Ascending aorta (tissue), 2 donors: ENCODE results near the gene KNDC1. TPM values are rescaled to one million over a fixed set of nuclear protein-coding genes. Genes with fewer than 3 reads are reported as not detected.

Experiments
- DNase-seq, 2 donors: peaks; one replicate each; pipeline ENCODE4 v3.0.0-alpha.2; 2019; ENCODE audit warnings: low spot score in 2 of 2
- H3K27ac ChIP-seq, 2 donors: fragments of 200-600 bp; sonication (generic); one replicate each; pipeline ENCODE4 v1.5.1; 2016 to 2017; ENCODE audit warnings: mild to moderate bottlenecking in 1 of 2
- H3K27me3 ChIP-seq: fragments of 200-600 bp; sonication (generic); one replicate; pipeline ENCODE4 v1.5.1; 2017
- H3K36me3 ChIP-seq, 2 donors: fragments of 200-600 bp; sonication (generic); one replicate each; pipeline ENCODE4 v1.5.1; 2016
- H3K4me1 ChIP-seq, 2 donors: fragments of 200-600 bp; sonication (generic); one replicate each; pipeline ENCODE4 v1.5.1; 2016 to 2017; ENCODE audit warnings: mild to moderate bottlenecking in 1 of 2
- H3K4me3 ChIP-seq, 2 donors: fragments of 200-600 bp; sonication (generic); one replicate each; pipeline ENCODE4 v1.5.1; 2016 to 2017; ENCODE audit warnings: mild to moderate bottlenecking in 1 of 2
- H3K9me3 ChIP-seq, 2 donors: fragments of 200-600 bp; sonication (generic); one replicate each; pipeline ENCODE4 v1.5.1; 2016
- intact Hi-C: fragments of 100-400 bp; cut with DNase I; formaldehyde crosslinking; loops from one replicate; pipeline ENCODE4 v1.15.1; 2023
- total RNA-seq: library from RNA; depleted of rRNA; stranded (reverse); fragments of >200 nt; gene quantifications from one replicate; pipeline ENCODE4 v1.1.0, GENCODE V29; 2016
- TF ChIP-seq, protein P1 (sequence below), 3 experiments: fragments of 200-600 bp in 2 of 3; fragments of 450-650 bp in 1 of 3; sonication (generic) in 2 of 3; IDR thresholded peaks; one replicate each; pipeline ENCODE4 v1.5.1; 2016 to 2019; ENCODE audit warnings: antibody characterized with exemption in 3 of 3, mild to moderate bottlenecking in 1 of 3, moderate library complexity in 1 of 3

Gene KNDC1
- total RNA-seq, 1 donor from 2014 or later, result 0.21 TPM

GRCh38 chr10:133177380-133178157 is 17.6 kb downstream of the KNDC1 start:
- Histone ChIP-seq H3K27me3 (no peaks in the 10 kb centered on the region), H3K27ac (no peak overlapping the region), H3K36me3 (no peaks in the 10 kb centered on the region), H3K9me3 (no peaks in the 10 kb centered on the region), H3K4me3 (no peak overlapping the region), H3K4me1 (no peaks in the 10 kb centered on the region)
- TF ChIP-seq, protein P1, sequence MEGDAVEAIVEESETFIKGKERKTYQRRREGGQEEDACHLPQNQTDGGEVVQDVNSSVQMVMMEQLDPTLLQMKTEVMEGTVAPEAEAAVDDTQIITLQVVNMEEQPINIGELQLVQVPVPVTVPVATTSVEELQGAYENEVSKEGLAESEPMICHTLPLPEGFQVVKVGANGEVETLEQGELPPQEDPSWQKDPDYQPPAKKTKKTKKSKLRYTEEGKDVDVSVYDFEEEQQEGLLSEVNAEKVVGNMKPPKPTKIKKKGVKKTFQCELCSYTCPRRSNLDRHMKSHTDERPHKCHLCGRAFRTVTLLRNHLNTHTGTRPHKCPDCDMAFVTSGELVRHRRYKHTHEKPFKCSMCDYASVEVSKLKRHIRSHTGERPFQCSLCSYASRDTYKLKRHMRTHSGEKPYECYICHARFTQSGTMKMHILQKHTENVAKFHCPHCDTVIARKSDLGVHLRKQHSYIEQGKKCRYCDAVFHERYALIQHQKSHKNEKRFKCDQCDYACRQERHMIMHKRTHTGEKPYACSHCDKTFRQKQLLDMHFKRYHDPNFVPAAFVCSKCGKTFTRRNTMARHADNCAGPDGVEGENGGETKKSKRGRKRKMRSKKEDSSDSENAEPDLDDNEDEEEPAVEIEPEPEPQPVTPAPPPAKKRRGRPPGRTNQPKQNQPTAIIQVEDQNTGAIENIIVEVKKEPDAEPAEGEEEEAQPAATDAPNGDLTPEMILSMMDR (IDR thresholded peaks at IDR 0.05), result no peak
- intact Hi-C loops, result no loop called here
- no peak for DNase-seq

GRCh38 chr10:133178357-133179127 is 18.5 kb downstream of the KNDC1 start:
- no peak for DNase-seq
- intact Hi-C loops, result no loop called here

DNA sequence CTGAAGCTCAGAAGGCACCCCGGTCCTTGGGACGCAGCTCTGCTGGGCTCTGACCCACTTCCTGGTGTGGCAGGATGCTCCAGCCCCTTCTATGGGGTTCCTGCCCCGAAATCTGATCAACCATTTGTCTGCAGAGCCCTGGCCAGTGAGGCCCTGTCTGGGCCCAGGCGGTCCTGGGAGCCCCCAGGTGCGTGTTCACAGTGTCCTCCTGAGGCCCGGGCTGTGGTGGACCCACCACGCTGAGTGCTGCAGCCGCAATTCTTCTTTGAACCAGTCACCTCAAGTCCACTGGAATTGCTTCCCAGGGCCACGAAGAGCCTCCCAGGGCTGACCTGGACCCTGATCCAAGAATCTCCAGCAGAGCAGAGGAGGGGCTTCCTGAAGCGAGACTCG is 19.1 kb downstream of the KNDC1 start:
- intact Hi-C loops, result no loop called here
- H3K4me3 ChIP-seq, result no peak overlapping the region
- H3K9me3 ChIP-seq, result no peaks in the 10 kb centered on the region
- DNase-seq, result no peak
- H3K4me1 ChIP-seq, result no peaks in the 10 kb centered on the region
- TF ChIP-seq, protein P1 (IDR thresholded peaks at IDR 0.05), result no peak
- no peaks in the 10 kb centered on the region for H3K27me3 ChIP-seq
- H3K36me3 ChIP-seq, result no peaks in the 10 kb centered on the region
- no peak overlapping the region for H3K27ac ChIP-seq

More at GRCh38 chr10:133178357-133179127, 18.5 kb downstream of the KNDC1 start:
- TF ChIP-seq, protein P1 (IDR thresholded peaks at IDR 0.05), result no peak
- H3K27ac ChIP-seq, result no peak overlapping the region
- H3K4me3 ChIP-seq, result no peak overlapping the region
- no peaks in the 10 kb centered on the region for H3K4me1 ChIP-seq
- no peaks in the 10 kb centered on the region for H3K9me3 ChIP-seq
- H3K36me3 ChIP-seq, result no peaks in the 10 kb centered on the region
- H3K27me3 ChIP-seq, result no peaks in the 10 kb centered on the region

- TF ChIP-seq, protein P1 (IDR thresholded peaks at IDR 0.05), result no peak
- Histone ChIP-seq H3K9me3 (no peaks in the 10 kb centered on the region), H3K4me1 (no peaks in the 10 kb centered on the region), H3K27me3 (no peaks in the 10 kb centered on the region), H3K4me3 (no peak overlapping the region), H3K36me3 (no peaks in the 10 kb centered on the region), H3K27ac (no peak overlapping the region)
- intact Hi-C loops, result no loop called here
- no peak for DNase-seq
Measured at GRCh38 chr10:133179651-133180050, 19.6 kb downstream of the KNDC1 start.

GRCh38 chr10:133180192-133180964 is 20.4 kb downstream of the KNDC1 start:
- intact Hi-C loops, result no loop called here
- Histone ChIP-seq H3K36me3 (no peaks in the 10 kb centered on the region), H3K9me3 (no peaks in the 10 kb centered on the region), H3K4me3 (no peak overlapping the region), H3K4me1 (no peaks in the 10 kb centered on the region), H3K27ac (no peak overlapping the region), H3K27me3 (no peaks in the 10 kb centered on the region)
- DNase-seq, result no peak
- TF ChIP-seq, protein P1 (IDR thresholded peaks at IDR 0.05), result no peak
